Duodenal mucosa (tissue), 2 donors: ENCODE data around the gene HEMK1.
A peak's percentile ranks its signal among the peaks of the same experiment; 100 is the strongest.

Experiments used
- H3K27ac ChIP-seq: one replicate; pipeline ENCODE4 v1.7.0; 2013; ENCODE audit warnings: low read depth, low read length
- H3K27me3 ChIP-seq, 2 donors: one replicate each; pipeline ENCODE4 v1.7.0; 2013; ENCODE audit warnings: low read length in 2 of 2, control low read depth in 1 of 2; ENCODE audit not compliant: insufficient read depth in 2 of 2, control insufficient read depth in 1 of 2
- H3K36me3 ChIP-seq, 2 donors: one replicate each; pipeline ENCODE4 v1.7.0; 2013; ENCODE audit warnings: low read length in 2 of 2, control low read depth in 1 of 2; ENCODE audit not compliant: insufficient read depth in 2 of 2, control insufficient read depth in 1 of 2
- H3K4me1 ChIP-seq, 2 donors: one replicate each; pipeline ENCODE4 v1.7.0; 2013; ENCODE audit warnings: low read length in 2 of 2, control low read depth in 1 of 2; ENCODE audit not compliant: insufficient read depth in 2 of 2, control insufficient read depth in 1 of 2
- H3K4me3 ChIP-seq, 2 donors: one replicate each; pipeline ENCODE4 v1.7.0; 2013; ENCODE audit warnings: low read length in 2 of 2, low read depth in 1 of 2
- H3K9ac ChIP-seq, 2 donors: one replicate each; pipeline ENCODE4 v1.7.0; 2013; ENCODE audit warnings: low read length in 2 of 2, low read depth in 1 of 2
- H3K9me3 ChIP-seq, 2 donors: one replicate each; pipeline ENCODE4 v1.7.0; 2013; ENCODE audit warnings: low read length in 2 of 2, control low read depth in 1 of 2; ENCODE audit not compliant: control insufficient read depth in 1 of 2

HEMK1 gene

DNA sequence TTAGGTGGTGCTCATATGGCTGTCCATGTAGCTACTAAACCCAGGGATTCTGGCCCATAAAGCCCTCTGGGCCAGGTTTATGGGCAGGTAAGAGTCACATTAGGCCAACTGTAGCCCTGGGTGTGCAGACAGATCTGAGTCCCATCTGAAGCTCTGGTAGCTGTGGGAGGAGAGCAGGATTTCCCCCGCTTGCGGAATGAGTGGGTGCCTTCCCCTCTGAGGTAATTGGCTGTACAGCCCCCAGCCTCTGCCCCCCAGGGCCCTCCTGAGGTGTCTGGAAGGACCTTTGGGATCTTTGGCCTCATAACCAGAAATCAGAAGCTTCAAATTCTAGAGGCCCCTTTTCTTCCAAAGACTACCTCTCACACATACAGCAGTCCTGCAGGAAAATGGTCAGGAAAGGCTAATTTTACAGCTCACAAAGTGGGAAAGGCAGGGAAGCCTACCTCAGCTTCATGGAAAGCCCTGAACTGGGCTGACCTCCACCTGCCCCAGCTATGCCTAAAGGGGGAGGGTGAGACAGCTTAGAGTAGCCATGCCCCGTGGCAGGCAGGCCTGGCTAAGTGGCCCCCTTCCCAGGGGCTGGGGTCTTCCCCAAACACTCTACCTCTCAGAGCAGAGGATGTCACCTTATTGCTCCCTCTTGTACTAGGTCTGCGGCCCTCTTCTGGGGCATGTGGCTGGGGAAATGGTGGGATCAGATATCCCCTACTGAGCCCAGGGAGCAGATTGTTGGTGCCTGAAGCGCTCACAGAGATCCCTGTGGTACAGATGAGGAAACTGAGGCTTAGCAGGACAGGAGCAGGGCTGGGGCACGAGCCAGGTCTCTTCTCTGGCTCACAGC is 16.8 kb downstream of the HEMK1 start:
- no peak overlapping the region for H3K9ac ChIP-seq
- H3K4me1 ChIP-seq, result peaks cover 7 to 16% of the 10 kb centered on the region in 2 donors
- no peaks in the 10 kb centered on the region for H3K27me3 ChIP-seq
- H3K27ac ChIP-seq, result no peak overlapping the region
- peaks cover 6 to 18% of the 10 kb centered on the region in 2 donors for H3K36me3 ChIP-seq
- no peak overlapping the region for H3K4me3 ChIP-seq
- no peaks in the 10 kb centered on the region for H3K9me3 ChIP-seq

GRCh38 chr3:50586763-50587070 is 17.4 kb downstream of the HEMK1 start:
- H3K4me1 ChIP-seq, result peaks cover 11 to 20% of the 10 kb centered on the region in 2 donors
- no peak overlapping the region for H3K9ac ChIP-seq
- no peaks in the 10 kb centered on the region for H3K27me3 ChIP-seq
- peaks cover 3 to 12% of the 10 kb centered on the region in 2 donors for H3K36me3 ChIP-seq
- no peak overlapping the region for H3K4me3 ChIP-seq
- H3K27ac ChIP-seq, result no peak overlapping the region
- no peaks in the 10 kb centered on the region for H3K9me3 ChIP-seq

DNA sequence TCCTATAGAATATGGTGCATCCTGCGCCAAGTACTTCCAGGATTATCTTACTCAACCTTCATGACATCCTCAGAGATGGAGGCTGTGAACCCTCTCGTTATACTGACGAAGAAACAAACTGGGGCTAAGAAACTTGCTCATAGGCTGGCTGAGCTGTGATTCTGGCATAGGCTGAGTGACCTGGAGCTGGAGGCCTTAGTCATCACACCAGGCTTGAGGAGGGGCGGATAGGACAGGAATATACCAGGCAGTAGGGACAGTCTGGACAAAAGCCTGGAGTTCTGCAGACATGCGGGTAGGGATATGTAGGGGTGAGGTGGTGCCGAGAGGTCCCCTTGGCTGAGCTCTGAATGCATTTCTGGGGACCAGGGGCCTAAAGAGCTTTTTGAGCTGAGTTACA is 18.1 kb downstream of the HEMK1 start:
- peaks cover 0 to 5% of the 10 kb centered on the region in 2 donors for H3K36me3 ChIP-seq
- H3K27me3 ChIP-seq, result no peaks in the 10 kb centered on the region
- peaks cover 16 to 25% of the 10 kb centered on the region in 2 donors for H3K4me1 ChIP-seq
- no peak overlapping the region for H3K9ac ChIP-seq
- H3K9me3 ChIP-seq, result no peaks in the 10 kb centered on the region
- H3K4me3 ChIP-seq, result no peak overlapping the region
- no peak overlapping the region for H3K27ac ChIP-seq

DNA sequence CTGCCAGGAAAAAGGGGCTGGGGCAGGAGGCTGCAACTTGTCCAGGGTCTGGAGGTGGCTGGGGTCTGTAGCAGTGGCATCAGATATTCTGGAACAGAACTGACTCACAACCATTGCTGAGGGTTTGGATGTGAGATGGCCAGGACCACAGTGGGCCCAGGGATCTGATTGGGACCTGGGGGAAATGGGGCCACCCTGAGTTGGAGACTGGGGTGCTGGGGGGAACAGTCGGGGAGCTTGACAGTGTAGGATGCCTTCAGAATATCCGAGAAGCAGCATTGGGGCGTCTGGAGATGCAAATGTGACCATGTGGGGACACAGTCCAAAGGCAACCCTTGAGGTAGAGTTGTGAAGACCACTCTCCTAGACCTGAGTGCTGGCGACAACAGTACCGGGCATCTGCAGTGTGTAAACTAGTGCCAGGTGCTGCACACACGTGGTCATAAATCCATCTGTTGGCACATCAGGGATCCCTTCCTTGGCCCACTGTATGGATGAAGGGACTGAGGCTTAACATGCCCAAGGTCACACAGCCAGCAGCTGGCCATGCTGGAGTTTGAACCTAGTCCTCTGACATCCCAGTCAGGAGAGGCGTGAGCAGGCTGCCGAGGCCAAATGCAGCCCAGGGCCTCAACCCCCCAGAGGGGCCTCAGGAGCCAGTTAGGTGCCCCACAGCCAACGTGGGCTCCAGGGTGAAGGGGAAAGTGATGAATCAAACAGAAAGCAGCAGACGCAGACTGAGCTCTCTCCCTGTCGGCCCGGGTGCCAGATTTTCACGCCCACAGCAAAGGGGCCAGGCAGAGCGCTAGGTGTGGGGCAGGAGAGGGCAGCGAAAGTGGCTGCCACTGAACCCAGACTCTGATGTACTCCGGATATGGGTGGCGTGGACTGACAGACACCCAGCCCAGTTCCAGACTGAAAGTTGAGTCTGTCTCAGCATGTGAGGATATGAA is 18.8 kb downstream of the HEMK1 start:
- peaks cover 23 to 29% of the 10 kb centered on the region in 2 donors for H3K4me1 ChIP-seq
- no peaks in the 10 kb centered on the region for H3K27me3 ChIP-seq
- H3K27ac ChIP-seq, result no peak overlapping the region
- H3K9me3 ChIP-seq, result no peaks in the 10 kb centered on the region
- no peaks in the 10 kb centered on the region for H3K36me3 ChIP-seq
- no peak overlapping the region for H3K9ac ChIP-seq
- no peak overlapping the region for H3K4me3 ChIP-seq

DNA sequence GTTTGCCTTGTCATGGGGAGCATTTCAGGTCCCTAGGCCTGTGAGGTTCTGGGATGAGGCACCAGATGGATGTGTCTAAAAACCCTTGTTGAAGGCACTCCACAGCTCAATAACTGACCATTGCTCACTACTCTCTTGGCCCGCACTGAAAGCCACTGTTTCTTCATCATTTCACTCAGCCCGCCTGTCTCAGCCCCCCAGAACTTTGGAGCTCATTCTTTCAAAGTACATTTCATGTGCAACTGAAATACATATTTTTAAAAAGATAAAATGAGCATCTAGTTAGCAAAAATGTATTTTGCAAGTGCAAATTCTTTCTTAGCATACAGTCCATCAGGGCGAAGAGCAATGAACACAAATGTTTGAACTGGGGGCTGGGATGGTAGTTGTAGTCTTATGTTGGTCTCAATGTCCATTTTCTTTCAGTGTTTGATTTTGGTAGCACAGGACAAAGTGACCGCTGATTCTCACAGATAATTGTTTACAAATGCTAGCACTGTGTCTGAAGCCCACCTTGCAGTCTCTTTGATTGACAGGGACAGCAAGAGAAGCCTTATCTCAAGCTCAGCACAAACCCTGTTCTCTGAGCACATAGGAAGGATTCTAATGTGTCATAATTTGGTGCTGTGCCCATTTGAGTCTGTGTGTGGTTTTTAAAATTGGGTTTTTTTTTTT is 19.6 kb downstream of the HEMK1 start:
- Histone ChIP-seq H3K4me1 (peaks cover 24 to 29% of the 10 kb centered on the region in 2 donors), H3K27ac (no peak overlapping the region)

DNA sequence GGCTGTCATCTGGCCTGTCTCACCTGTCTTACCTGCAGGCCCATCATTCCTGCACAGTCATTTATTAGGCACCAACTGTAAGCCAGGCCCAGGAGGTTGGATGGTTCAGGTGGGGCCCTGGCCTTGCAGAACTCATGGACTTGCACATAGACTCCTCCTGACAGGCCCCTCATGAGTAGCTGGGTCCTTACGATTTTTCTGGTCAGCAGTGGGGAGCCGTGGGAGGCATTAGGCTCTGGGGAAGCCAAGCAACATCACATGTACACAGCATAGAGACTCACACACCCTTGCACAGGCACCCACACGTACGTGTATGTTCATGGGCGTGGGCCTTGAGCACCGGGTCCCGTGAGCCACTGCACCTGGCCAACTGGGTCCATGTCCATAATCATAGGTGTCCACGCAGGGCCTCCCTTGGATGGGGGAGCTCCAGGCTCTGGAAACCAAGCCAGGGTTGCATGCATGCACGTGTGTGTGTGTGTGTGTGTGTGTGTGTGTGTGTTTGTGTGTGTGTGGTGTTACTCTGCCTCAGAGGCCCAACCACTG is 21.9 kb downstream of the HEMK1 start:
- H3K9me3 ChIP-seq, result no peaks in the 10 kb centered on the region
- no peaks in the 10 kb centered on the region for H3K36me3 ChIP-seq
- H3K27ac ChIP-seq, result peak overlapping the region; percentile 30
- H3K4me1 ChIP-seq, result peaks cover 29% of the 10 kb centered on the region in 2 donors
- peak overlapping the region; percentile 26 for H3K4me3 ChIP-seq
- peak overlapping the region; percentile 0 to 43 for H3K9ac ChIP-seq
- no peaks in the 10 kb centered on the region for H3K27me3 ChIP-seq

More for the DNA sequence above, 19.6 kb downstream of the HEMK1 start:
- Histone ChIP-seq H3K9me3 (no peaks in the 10 kb centered on the region), H3K4me3 (no peak overlapping the region), H3K27me3 (no peaks in the 10 kb centered on the region), H3K9ac (no peak overlapping the region), H3K36me3 (no peaks in the 10 kb centered on the region)

DNA sequence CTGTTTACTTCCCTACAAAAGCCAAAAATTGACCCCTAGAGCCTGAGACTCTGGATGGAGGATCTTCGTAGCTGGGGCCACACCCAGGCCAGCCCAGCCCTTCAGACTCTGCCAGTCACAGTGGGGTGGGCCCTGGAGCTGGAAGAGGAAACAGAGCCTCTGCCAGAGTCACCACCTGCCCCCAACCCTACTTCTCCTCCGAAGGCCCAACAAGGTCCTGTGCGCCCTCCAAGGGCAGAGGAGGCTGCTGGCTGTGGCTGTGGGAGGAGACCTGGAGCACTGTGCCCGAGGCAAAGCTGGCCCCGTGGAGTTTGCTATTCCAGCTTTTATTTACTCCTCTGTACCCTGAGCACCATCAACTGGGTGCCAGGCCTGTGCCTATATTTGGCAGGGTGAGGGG is 23.2 kb downstream of the HEMK1 start:
- Histone ChIP-seq H3K9ac (no peak overlapping the region), H3K27me3 (no peaks in the 10 kb centered on the region), H3K4me3 (no peak overlapping the region), H3K9me3 (no peaks in the 10 kb centered on the region), H3K4me1 (peaks cover 29% of the 10 kb centered on the region in 2 donors), H3K36me3 (no peaks in the 10 kb centered on the region), H3K27ac (no peak overlapping the region)

GRCh38 chr3:50594253-50594785 is 25.0 kb downstream of the HEMK1 start:
- Histone ChIP-seq H3K27me3 (no peaks in the 10 kb centered on the region), H3K9ac (no peak overlapping the region), H3K36me3 (no peaks in the 10 kb centered on the region), H3K4me3 (no peak overlapping the region), H3K9me3 (no peaks in the 10 kb centered on the region), H3K27ac (no peak overlapping the region), H3K4me1 (peaks cover 22 to 29% of the 10 kb centered on the region in 2 donors)

GRCh38 chr3:50599115-50599715 is 29.9 kb downstream of the HEMK1 start:
- peaks cover 42 to 50% of the 10 kb centered on the region in 2 donors for H3K4me1 ChIP-seq
- H3K9ac ChIP-seq, result peak overlapping the region in 1 of 2 donors; percentile 27
- H3K27ac ChIP-seq, result peak overlapping the region; percentile 46

More at GRCh38 chr3:50599115-50599715, 29.9 kb downstream of the HEMK1 start:
- Histone ChIP-seq H3K36me3 (peaks cover 0 to 2% of the 10 kb centered on the region in 2 donors), H3K9me3 (no peaks in the 10 kb centered on the region), H3K27me3 (no peaks in the 10 kb centered on the region), H3K4me3 (no peak overlapping the region)
